OCI-LY3 (cell line): Measurements from ENCODE around the gene DNAI7.

ENCODE experiments used
- CTCF ChIP-seq: fragments of 200-600, 300-600 bp; sonication (generic); IDR thresholded peaks from 2 replicates; pipeline ENCODE4 v1.5.1; 2014; ENCODE audit warnings: antibody characterized with exemption, low read length, low read depth
- EZH2phosphoT487 ChIP-seq: fragments of 200-600 bp; shearing (Covaris generic); IDR thresholded peaks from 2 replicates; pipeline ENCODE4 v1.6.1; 2018; ENCODE audit warnings: antibody characterized with exemption, mixed run types, low read depth

DNA sequence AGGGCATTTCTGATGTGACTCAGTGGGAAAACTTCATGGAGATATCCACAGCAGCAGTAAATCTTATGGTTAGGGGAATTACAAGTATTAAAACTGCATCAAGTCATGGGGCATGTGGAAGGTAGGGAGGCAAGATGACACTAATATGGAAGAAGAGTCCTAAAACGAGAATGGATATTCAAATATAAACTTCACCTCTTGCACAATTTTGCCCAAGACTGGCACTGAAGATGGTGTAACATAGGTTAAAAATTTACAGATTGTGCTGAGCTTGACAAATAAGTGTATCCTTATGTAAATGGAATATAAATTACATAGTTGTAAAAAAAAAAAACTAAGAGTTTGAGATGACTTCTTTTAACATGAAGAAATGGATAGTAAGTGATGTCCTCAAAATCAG lies 12.9 kb upstream of the DNAI7 start:
- TF ChIP-seq CTCF (no peak), EZH2phosphoT487 (no peak)
